Vagina (tissue), 2 donors: ENCODE measurements around the gene SYNE4.

Experiments
- POLR2A ChIP-seq, 2 donors: fragments of 450-650 bp; IDR thresholded peaks; one replicate each; pipeline ENCODE4 v1.6.1; 2017; ENCODE audit warnings: antibody characterized with exemption in 2 of 2, mild to moderate bottlenecking in 2 of 2, moderate library complexity in 2 of 2
- TF ChIP-seq, protein P1 (sequence below), 3 experiments: fragments of 450-650 bp in 2 of 3; fragments of 200-600 bp in 1 of 3; sonication (generic) in 1 of 3; IDR thresholded peaks; one replicate each; pipeline ENCODE4 v1.5.1; 2017 to 2019; ENCODE audit warnings: antibody characterized with exemption in 3 of 3, mild to moderate bottlenecking in 2 of 3, moderate library complexity in 2 of 3

DNA sequence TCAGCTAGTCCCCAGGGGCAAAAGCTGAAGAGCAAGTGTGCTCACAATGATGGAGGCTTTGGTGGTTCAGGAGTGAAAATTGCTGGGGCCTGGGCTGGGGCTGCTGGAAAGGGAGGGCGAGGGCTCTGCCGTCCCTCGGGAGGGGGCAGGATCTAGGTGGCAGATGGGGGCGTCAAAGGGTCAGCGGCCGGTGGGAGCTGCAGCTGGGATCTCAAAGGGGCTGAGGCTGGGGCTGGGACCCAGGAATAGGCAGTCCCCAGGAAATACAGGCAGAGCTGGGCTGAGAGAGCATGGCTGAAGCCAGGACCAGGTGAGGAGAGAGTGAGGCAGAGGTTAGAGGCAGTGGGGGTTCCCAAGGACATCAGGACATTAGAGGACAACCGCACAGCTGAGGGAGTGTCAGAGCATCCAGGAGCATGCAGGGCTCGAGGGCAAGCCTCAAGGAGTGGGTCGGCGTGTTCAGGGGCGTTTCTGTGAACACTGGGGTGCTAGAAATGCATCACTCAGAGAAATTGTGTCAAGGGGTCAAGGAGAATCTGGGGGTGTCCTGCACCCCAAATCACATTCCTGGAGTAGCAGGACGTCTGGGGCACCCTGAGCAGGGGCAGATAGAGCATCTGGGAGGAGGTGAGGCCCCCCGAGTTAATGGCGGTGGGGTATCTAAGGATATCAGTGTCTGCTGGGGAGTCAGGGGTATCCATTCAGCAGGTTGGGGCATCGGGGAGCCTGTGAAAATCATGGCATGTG lies 1.2 kb upstream of the SYNE4 start:
- TF ChIP-seq, protein P1, sequence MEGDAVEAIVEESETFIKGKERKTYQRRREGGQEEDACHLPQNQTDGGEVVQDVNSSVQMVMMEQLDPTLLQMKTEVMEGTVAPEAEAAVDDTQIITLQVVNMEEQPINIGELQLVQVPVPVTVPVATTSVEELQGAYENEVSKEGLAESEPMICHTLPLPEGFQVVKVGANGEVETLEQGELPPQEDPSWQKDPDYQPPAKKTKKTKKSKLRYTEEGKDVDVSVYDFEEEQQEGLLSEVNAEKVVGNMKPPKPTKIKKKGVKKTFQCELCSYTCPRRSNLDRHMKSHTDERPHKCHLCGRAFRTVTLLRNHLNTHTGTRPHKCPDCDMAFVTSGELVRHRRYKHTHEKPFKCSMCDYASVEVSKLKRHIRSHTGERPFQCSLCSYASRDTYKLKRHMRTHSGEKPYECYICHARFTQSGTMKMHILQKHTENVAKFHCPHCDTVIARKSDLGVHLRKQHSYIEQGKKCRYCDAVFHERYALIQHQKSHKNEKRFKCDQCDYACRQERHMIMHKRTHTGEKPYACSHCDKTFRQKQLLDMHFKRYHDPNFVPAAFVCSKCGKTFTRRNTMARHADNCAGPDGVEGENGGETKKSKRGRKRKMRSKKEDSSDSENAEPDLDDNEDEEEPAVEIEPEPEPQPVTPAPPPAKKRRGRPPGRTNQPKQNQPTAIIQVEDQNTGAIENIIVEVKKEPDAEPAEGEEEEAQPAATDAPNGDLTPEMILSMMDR (IDR thresholded peaks at IDR 0.05): no peak
- TF ChIP-seq POLR2A (IDR thresholded peaks at IDR 0.05): no peak
